Thymus (tissue), 11 donors: ENCODE results near the gene RPTN. TPM values are rescaled to one million over a fixed set of nuclear protein-coding genes. Genes with fewer than 3 reads are reported as not detected.
"Not testable (repeated sequence)": the region's sequence is repeated elsewhere in the genome, so short reads cannot be mapped to it uniquely, and the experiment has no call there.

Source experiments
- DNase-seq, 9 donors: peaks; one replicate each; pipeline ENCODE4 v3.0.0-alpha.2; 2013; ENCODE audit warnings: low spot score in 9 of 9, low read depth in 6 of 9, missing footprints in 1 of 9
- H3K27ac ChIP-seq, 2 donors: one replicate each; pipeline ENCODE4 v1.5.1; 2013; ENCODE audit warnings: control low read depth in 1 of 2, low read depth in 1 of 2, low read length in 1 of 2, mild to moderate bottlenecking in 1 of 2, moderate library complexity in 1 of 2
- H3K27me3 ChIP-seq, 2 donors: one replicate each; pipeline ENCODE4 v1.5.1; 2013; ENCODE audit warnings: low read length in 1 of 2; ENCODE audit not compliant: control insufficient read depth in 2 of 2, insufficient read depth in 1 of 2
- H3K36me3 ChIP-seq, 2 donors: one replicate each; pipeline ENCODE4 v1.5.1; 2013; ENCODE audit warnings: low read length in 1 of 2, mild to moderate bottlenecking in 1 of 2, moderate library complexity in 1 of 2; ENCODE audit not compliant: control insufficient read depth in 2 of 2, insufficient read depth in 2 of 2
- H3K4me1 ChIP-seq, 2 donors: one replicate each; pipeline ENCODE4 v1.5.1; 2013; ENCODE audit warnings: low read length in 2 of 2; ENCODE audit not compliant: control insufficient read depth in 2 of 2, insufficient read depth in 2 of 2
- H3K4me3 ChIP-seq, 2 donors: one replicate each; pipeline ENCODE4 v1.5.1; 2013; ENCODE audit warnings: low read length in 2 of 2, control low read depth in 1 of 2, mild to moderate bottlenecking in 1 of 2
- H3K9me3 ChIP-seq, 2 donors: one replicate each; pipeline ENCODE4 v1.5.1; 2013; ENCODE audit warnings: low read length in 1 of 2, mild to moderate bottlenecking in 1 of 2; ENCODE audit not compliant: control insufficient read depth in 2 of 2, insufficient read depth in 1 of 2
- WGBS: extraction: QIAGEN DNeasy Blood & Tissue Kit; methylation state at CpG from one replicate; pipeline ENCODE4 v1.1.7; 2013; 5-methylcytosine and 5-hydroxymethylcytosine counted together
- polyA plus RNA-seq: library from polyadenylated mRNA; stranded (reverse); fragments of 200-250 nt; gene quantifications from one replicate; pipeline ENCODE4 v1.2.3, GENCODE V29; 2013
- total RNA-seq: library from RNA; stranded (reverse); fragments of 120-200 nt; gene quantifications from one replicate; pipeline ENCODE4 v1.2.4, GENCODE V29; 2013
- donor health status: healthy.

The RPTN gene
- total and polyA plus RNA-seq, 2 donors, result 0.09 to 3.2 TPM

DNA sequence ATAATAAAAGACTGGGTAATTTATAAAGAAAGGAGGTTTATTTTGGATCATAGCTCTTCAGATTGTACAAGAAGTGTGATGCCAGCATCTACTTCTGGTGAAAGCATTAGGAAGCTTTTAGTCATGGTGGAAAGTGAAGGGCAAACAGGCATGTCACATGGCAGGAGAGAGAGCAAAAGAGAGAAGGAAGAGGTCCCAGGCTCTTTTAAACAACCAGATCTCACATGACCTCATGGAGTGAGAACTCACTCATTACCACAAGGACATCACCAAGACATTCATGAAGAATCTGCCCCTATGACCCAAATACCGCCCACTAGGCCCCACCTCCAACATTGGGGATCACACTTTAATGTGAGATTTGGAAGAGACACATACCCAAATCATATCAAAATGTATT, 10.0 kb downstream of the RPTN start:
- WGBS, result 90% methylated on average over 1 of the region's 1 CpG
- H3K4me3 ChIP-seq, result no peak overlapping the region

GRCh38 chr1:152148051-152148450, 11.0 kb downstream of the RPTN start:
- Histone ChIP-seq H3K27me3 (no peaks in the 10 kb centered on the region), H3K36me3 (no peaks in the 10 kb centered on the region), H3K4me1 (no peaks in the 10 kb centered on the region), H3K9me3 (peaks cover 0 to 10% of the 10 kb centered on the region in 2 donors), H3K4me3 (no peak overlapping the region), H3K27ac (no peak overlapping the region)
- DNase-seq, result no peak
- WGBS, result 94% methylated on average over 3 of the region's 3 CpGs

More for the DNA sequence above, 10.0 kb downstream of the RPTN start:
- no peaks in the 10 kb centered on the region for H3K36me3 ChIP-seq
- H3K27ac ChIP-seq, result no peak overlapping the region
- peaks cover 0 to 10% of the 10 kb centered on the region in 2 donors for H3K9me3 ChIP-seq
- no peaks in the 10 kb centered on the region for H3K27me3 ChIP-seq
- H3K4me1 ChIP-seq, result no peaks in the 10 kb centered on the region
- DNase-seq, result no peak

GRCh38 chr1:152145769-152146168, 13.3 kb downstream of the RPTN start:
- no peak overlapping the region for H3K27ac ChIP-seq
- WGBS, result 96% methylated on average over 4 of the region's 4 CpGs

DNA sequence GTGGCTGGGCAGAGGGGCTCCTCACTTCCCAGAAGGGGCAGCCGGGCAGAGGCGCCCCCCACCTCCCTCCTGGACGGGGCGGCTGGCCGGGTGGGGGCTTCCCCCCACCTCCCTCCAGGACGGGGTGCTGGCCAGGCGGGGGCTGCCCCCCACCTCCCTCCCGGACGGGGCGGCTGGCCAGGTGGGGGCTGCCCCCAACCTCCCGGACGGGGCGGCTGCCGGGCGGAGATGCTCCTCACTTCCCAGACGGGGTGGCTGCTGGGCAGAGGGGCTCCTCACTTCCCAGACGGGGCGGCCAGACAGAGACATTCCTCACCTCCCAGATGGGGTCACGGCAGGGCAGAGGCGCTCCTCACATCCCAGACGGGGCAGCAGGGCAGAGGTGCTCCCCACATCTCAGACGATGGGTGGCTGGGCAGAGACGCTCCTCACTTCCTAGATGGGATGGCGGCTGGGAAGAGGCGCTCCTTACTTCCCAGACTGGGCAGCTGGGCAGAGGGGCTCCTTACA, 14.3 kb downstream of the RPTN start:
- H3K4me1 ChIP-seq, H3K36me3 ChIP-seq, H3K27ac ChIP-seq, H3K4me3 ChIP-seq, H3K27me3 ChIP-seq, H3K9me3 ChIP-seq, DNase-seq: not testable (repeated sequence)
- WGBS, result 96% methylated on average over 25 of the region's 25 CpGs

More at GRCh38 chr1:152145769-152146168, 13.3 kb downstream of the RPTN start:
- Histone ChIP-seq H3K9me3 (peaks cover 0 to 10% of the 10 kb centered on the region in 2 donors), H3K4me1 (no peaks in the 10 kb centered on the region), H3K4me3 (no peak overlapping the region), H3K27me3 (no peaks in the 10 kb centered on the region), H3K36me3 (no peaks in the 10 kb centered on the region)
- no peak for DNase-seq

GRCh38 chr1:152143150-152143887, 15.7 kb downstream of the RPTN start:
- Histone ChIP-seq H3K9me3 (peaks cover 0 to 10% of the 10 kb centered on the region in 2 donors), H3K36me3 (no peaks in the 10 kb centered on the region), H3K4me1 (no peaks in the 10 kb centered on the region), H3K27me3 (no peaks in the 10 kb centered on the region), H3K27ac (no peak overlapping the region), H3K4me3 (no peak overlapping the region)
- 93% methylated on average over 2 of the region's 2 CpGs for WGBS
- no peak for DNase-seq

- Histone ChIP-seq H3K4me1 (no peaks in the 10 kb centered on the region), H3K9me3 (no peaks in the 10 kb centered on the region), H3K27me3 (no peaks in the 10 kb centered on the region), H3K27ac (no peak overlapping the region), H3K36me3 (no peaks in the 10 kb centered on the region), H3K4me3 (no peak overlapping the region)
- peak in 1 of 9 donors; percentile 16 for DNase-seq
- WGBS, result 3% methylated on average over 1 of the region's 1 CpG
Observed at GRCh38 chr1:152141971-152142584, 16.9 kb downstream of the RPTN start.

DNA sequence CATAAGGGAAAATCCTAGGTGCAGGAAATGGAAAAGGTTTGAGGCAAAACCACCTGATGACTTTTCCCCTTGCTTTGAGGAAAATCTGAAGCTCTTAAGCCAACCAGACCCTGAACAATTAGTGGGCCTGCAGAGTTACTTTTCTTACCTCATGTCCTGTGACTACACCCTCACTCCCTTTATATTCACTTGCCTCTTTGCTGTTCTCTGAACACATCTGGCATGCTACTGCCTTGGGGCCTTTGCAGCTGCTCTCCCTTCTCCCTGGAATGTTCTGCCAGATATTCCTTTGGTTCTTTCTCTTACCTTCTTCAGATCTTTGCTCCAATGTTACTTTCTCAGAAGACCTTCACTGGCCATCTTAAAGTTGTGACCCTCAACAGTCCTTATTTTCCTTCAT, 21.8 kb downstream of the RPTN start:
- H3K9me3 ChIP-seq, result peaks cover 1 to 2% of the 10 kb centered on the region in 2 donors
- no peak overlapping the region for H3K27ac ChIP-seq
- no peak for DNase-seq
- peaks cover 2 to 5% of the 10 kb centered on the region in 2 donors for H3K27me3 ChIP-seq
- no peaks in the 10 kb centered on the region for H3K36me3 ChIP-seq
- no peaks in the 10 kb centered on the region for H3K4me1 ChIP-seq
- H3K4me3 ChIP-seq, result no peak overlapping the region

- Histone ChIP-seq H3K4me1 (peaks cover 8% of the 10 kb centered on the region in 2 donors), H3K4me3 (no peak overlapping the region), H3K27ac (no peak overlapping the region), H3K9me3 (peaks cover 1 to 6% of the 10 kb centered on the region in 2 donors), H3K36me3 (no peaks in the 10 kb centered on the region), H3K27me3 (peaks cover 6 to 11% of the 10 kb centered on the region in 2 donors)
- DNase-seq, result no peak
Observed at GRCh38 chr1:152130186-152130585, 28.8 kb downstream of the RPTN start.

- peaks cover 8% of the 10 kb centered on the region in 2 donors for H3K4me1 ChIP-seq
- H3K27ac ChIP-seq, result no peak overlapping the region
- no peak for DNase-seq
- no peaks in the 10 kb centered on the region for H3K36me3 ChIP-seq
- peaks cover 0 to 6% of the 10 kb centered on the region in 2 donors for H3K9me3 ChIP-seq
- H3K4me3 ChIP-seq, result no peak overlapping the region
- peaks cover 6 to 16% of the 10 kb centered on the region in 2 donors for H3K27me3 ChIP-seq
Observed at GRCh38 chr1:152127673-152128072, 31.4 kb downstream of the RPTN start.
